ENCODE measurements around the gene TNS3.

Gene TNS3

GRCh38 chr7:47539398-47540052 lies 42.4 kb downstream of the TNS3 start:
- DNase-seq, result no peak

DNA sequence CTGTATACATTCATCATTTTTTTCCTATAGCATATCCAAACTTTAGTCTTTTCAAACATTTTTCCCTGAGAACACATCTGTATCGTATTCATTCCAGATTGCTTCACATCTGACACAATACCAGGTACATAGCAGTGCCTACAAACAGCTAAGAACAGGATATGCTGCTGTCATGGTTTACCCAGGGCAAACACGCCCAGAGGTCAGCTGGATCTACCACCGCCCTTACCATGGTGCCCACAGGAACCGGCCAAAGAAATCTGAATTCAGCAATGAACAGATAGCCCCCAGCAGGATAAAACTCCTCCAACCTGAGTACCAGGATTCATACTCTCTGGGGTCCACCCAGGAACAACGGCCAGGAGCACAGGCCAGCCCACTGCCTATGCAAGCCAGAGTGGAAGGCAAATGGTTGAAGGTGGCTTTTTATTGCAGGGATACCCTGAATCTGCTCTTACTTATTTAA lies 43.0 kb downstream of the TNS3 start:
- no peak for DNase-seq

DNA sequence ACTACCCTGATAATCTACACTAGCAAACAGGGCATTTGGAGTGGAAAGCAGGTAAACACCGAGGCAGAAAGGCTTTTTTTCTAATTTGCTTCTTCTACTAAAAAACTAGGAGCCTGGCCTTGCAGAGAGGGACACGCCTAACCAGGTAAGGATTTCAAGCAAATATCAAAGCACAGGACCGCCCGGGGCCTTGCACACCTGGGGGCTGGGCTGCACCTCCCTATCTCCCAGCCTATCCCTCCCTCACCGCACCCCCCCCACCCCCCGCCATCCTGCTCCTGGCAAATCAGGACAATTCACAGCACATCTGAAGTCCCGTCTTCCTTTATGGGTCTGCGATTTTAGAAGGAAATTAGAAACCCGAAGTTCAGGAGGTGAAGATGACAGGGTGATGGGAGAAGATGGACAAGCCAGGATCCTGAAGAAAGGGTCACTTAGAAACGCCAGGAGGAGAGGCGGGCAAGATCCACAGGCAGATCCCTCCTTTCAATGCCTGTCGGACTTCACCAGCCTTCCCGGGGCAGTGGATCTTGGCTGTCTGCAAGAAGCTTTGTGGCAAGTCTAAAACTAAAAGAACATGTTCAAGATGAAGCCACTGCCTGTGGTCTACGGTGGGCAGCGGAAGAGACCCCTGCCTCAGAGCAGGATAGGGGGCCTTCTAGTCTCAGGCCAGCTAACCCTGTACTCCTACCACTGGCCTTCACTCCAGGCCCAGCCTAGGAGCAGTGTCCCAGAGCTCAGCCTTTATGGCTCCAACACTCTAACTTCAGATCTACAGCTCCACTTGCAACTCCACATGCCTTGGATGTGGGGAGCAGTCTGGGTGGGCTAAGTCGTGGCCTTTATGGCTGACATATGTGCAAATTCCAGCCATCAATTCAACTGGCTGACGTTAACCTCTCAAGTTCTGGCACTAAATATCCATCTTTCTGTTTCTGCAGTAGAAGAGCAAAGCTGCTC lies 43.9 kb downstream of the TNS3 start:
- no peak for DNase-seq

GRCh38 chr7:47536661-47537611 lies 45.0 kb downstream of the TNS3 start:
- DNase-seq, result no peak

DNA sequence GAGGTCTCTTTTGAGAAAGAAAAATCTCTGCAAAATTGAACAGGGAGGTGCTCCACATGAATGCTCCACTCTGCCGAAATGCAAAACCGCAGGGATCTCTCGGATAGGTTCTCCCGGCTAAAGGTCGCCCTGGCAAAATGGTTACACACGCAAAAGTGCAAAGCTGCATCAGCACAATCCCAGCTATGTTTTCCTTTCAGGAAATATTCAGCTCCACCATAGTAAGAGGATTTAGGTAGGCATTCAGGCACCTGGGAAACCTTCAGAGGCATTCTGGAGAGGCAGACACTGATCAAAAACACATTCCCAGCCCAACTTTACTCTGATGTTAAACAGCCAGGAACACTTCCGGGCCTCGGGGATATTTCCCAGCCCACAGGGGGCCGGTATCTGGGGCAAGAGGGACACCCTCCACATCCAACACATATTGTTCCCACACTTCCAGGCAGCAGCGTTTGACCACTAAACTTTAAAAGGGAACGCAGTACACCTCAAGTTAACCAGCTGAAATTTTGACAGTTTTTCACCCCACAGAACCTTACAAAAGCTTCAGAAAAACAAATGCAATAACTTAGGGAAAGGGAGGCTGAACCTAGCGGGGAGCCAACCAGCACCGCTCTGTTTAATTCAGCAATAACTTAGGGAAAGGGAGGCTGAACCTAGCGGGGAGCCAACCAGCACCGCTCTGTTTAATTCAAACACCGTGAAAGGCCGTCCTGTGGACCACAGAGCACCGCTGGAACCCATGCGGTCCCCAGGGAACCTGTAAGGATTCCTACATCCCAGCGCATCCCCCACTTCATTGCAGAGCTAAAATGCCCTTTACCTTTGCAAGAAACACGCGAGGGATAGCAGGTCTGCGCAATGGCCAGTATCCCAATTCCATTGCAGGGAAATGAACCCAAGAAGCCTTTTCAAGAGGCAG lies 45.9 kb downstream of the TNS3 start:
- DNase-seq, result no peak

GRCh38 chr7:47535035-47535703 lies 46.7 kb downstream of the TNS3 start:
- DNase-seq, result no peak

- no peak for DNase-seq
Measured at GRCh38 chr7:47534322-47535034, 47.4 kb downstream of the TNS3 start.

DNA sequence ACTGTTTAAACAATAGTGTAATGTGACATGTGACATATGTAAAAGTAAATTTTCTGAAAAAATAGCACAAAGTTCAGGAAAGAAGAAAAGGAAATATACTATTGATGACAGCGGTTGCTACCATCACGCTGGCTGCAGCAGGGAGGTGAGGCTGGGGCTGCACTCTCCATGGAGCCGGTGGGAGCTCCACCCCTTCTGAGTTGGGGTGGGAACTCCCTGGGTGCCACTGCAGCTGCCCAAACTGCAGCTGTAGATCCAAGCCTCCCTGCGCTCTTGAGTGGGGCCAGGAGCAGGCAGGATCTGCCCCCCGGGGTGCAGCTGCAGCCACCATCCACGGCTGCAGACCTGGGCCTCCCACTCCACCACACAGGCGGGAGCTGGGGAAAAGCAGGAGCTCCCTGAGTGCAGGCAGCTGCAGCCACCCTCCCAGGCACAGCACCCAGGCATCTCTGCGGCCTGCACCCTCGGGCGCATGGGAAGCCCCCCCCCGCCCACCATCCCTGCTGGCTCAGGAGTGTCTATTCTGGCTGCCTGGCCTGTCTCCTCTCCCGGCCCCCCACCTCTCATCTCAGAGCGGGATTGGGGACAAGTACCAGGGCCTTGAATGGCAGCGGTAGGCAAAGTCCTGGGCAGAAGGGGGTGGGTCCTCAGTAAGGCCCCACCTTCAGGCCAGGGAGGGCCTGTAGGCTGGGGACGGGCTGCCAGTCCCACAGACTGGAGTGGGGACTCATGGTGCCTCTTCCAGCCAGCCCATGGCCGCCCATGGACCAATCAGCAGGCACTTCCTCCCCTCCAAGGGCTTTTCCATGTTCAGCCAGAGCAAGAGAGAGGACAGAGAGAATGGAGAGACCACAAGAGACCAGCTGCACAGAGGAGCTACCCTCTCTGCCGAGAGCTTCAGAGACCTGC lies 50.1 kb downstream of the TNS3 start:
- no peak for DNase-seq

DNA sequence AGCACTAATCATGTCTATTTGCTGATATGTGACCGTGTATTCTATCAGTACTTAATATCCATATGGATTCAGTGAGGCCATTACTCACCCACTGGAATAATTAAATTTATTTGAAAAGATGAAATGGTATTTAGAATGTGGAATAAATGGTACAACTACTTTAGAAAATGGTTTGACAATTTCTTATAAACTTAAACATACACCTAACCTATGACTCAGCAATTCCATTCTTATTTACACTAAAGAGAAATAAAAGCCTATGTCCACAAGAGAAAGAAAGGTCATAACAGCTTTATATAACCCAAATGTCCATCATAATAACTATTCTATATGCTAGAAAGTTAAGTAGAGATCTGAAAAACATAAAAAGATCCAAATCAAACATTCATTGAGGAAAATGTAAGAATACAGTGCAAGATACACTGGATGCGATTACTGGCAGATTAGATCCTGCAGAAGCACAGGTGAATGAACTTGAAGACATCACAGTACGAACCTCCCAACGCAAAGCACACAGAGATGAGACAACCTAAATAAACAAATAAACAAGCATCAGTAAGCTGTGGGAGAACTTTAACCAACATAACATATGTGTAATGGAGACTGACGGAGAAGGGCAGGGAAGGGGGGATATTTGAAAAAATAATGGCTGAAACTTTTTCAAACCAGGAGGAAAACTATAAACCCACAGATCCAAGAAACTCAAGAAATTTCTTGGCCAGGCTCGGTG lies 51.9 kb downstream of the TNS3 start:
- no peak for DNase-seq

DNA sequence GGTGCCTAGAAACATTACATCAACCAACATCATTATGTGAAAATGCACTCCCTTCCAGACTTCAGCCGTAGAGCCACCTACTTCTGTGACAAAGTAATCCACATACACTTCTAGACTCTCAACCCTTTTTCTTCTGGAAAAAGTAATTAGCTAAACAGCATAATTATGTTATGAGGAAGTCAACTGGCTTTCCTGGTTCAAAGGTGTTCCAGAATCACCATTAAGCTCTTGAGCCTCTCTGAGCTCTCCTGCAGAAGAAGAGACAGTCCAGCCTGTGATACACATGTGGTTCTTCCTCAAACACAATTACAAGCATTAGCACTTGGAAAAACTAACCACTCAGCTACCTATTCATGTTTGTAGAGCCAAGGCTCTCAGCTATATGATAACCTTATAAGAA lies 52.5 kb downstream of the TNS3 start:
- DNase-seq, result no peak

- DNase-seq, result no peak
Measured at GRCh38 chr7:47528471-47528870, 53.4 kb downstream of the TNS3 start.

DNA sequence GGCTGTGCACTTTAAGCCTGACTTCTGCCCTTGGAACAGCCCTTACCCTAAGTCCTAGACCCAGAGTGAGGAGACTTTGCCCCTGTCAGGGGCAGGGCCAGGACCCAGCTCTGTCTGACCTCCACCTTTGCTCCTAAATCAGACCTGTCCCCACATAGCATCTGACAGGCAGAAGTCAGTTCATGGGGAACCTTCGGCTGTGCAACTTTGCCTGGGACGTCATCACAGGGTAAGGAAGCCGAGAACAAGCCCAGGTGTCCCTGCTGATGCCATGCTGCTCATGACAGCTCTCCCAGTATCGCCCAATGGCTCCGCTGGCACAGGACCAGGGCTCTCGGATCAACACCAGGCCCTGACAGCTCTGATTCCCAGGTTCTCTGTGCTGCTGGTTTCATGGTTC lies 55.4 kb downstream of the TNS3 start:
- DNase-seq, result no peak

- DNase-seq, result no peak
Measured at GRCh38 chr7:47525066-47525623, 56.8 kb downstream of the TNS3 start.

DNA sequence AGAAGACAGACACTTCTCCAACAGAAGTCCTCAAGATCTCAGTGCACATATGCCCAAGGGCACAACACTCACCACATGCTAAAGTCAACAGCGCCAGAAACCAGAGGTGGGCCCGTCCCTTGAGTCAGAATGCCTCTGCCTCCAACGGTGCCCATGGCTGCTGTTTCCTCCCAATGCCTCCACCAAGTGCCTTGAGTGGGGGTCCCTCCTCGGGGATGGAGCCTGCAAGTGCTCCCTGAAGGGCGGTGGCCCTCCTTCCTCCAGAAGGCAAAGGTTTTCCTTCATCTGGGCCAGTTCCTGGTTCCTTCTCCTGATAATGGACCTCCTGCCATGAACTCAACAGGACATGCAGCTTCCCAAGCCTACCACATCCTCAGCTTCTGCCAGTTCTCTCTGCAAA lies 58.5 kb downstream of the TNS3 start:
- DNase-seq, result no peak

- DNase-seq, result no peak
Measured at GRCh38 chr7:47521816-47522561, 59.9 kb downstream of the TNS3 start.

- DNase-seq, result no peak
Measured at GRCh38 chr7:47521011-47521795, 60.7 kb downstream of the TNS3 start.

GRCh38 chr7:47520406-47520805 lies 61.5 kb downstream of the TNS3 start:
- DNase-seq, result no peak
